SK-N-SH (cell line): ENCODE results near the gene PRRX1. TPM values are rescaled to one million over a fixed set of nuclear protein-coding genes. Genes with fewer than 3 reads are reported as not detected.
A peak's percentile ranks its signal among the peaks of the same experiment; 100 is the strongest.

Source experiments
- CHD2 ChIP-seq: fragments of 150-350 bp; IDR thresholded peaks from 2 replicates; pipeline ENCODE4 v1.6.1; 2018; ENCODE audit warnings: low read length; ENCODE audit not compliant: partially characterized antibody
- MEF2A ChIP-seq: IDR thresholded peaks from 2 replicates; pipeline ENCODE4 v1.4.0; 2012; ENCODE audit warnings: low read depth, borderline replicate concordance
- RAD21 ChIP-seq: IDR thresholded peaks from 2 replicates; pipeline ENCODE4 v1.6.1; 2012; ENCODE audit warnings: mild to moderate bottlenecking, low read length
- RCOR1 ChIP-seq: fragments of 150-350 bp; IDR thresholded peaks from 2 replicates; pipeline ENCODE4 v1.6.1; 2017; ENCODE audit warnings: antibody characterized with exemption, low read length
- TEAD4 ChIP-seq: IDR thresholded peaks from 2 replicates; pipeline ENCODE4 v1.4.0; 2012; ENCODE audit warnings: mild to moderate bottlenecking, borderline replicate concordance; ENCODE audit not compliant: insufficient read depth
- polyA plus RNA-seq, 3 experiments: library from polyadenylated mRNA; depleted of rRNA; stranded (reverse); fragments of >200 nt; gene quantifications; 2 replicates each; pipeline ENCODE4 v1.2.3, GENCODE V29; 2012
- TF ChIP-seq, protein P1 (sequence below): IDR thresholded peaks from 2 replicates; pipeline ENCODE4 v1.6.1; 2012; ENCODE audit warnings: mild to moderate bottlenecking, low read depth, low read length, moderate library complexity
- TF ChIP-seq, protein P2 (sequence below): IDR thresholded peaks from 2 replicates; pipeline ENCODE4 v1.4.0; 2012; ENCODE audit warnings: low read depth
- TF ChIP-seq, protein P3 (sequence below): fragments of 150-350 bp; IDR thresholded peaks from 2 replicates; pipeline ENCODE4 v1.6.1; 2017; ENCODE audit warnings: antibody characterized with exemption, low read length, low read depth, borderline replicate concordance
- TF ChIP-seq, protein P4 (sequence below): IDR thresholded peaks from 2 replicates; pipeline ENCODE4 v1.4.0; 2012; ENCODE audit warnings: low read depth, borderline replicate concordance
- TF ChIP-seq, protein P5 (sequence below): fragments of 200-600 bp; sonication (generic); IDR thresholded peaks from 2 replicates; pipeline ENCODE4 v1.6.1; 2017; ENCODE audit warnings: antibody characterized with exemption, mild to moderate bottlenecking, moderate library complexity

The PRRX1 gene
- polyA plus RNA-seq, 1 of the 3 experiments (the other 2 are of a cell fraction): 356 TPM

DNA sequence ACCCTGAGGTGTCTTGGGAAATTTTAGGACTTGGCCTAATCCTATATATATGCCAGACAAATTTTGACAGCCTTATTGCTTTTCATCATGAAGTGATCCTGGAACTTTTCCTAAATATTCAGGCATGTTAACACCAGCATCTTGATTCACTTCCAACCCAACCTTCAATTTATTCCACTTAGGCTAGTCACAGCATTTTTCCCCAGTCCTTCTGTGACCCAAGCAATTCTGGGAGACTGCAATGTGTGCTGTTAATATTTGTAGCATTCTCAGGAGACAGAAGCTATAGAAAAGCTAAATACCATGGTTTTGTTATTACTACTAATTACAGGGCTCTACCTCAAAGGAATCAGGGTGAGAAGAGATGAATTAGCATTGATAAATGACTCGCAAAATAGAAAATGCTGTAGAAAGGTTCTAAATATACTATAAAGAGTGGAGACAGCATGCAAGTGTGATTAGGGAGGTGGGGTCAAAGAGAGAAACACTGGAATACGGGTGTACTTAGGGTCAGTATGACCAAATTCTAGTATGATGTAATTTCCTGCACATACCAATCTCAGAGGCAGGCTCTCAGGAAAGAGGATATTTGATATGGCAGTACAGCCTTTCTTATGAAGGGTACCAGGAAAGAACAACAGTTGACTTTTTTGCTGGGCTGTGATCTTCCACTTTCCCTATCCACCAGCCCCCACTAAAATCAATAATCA is 29.1 kb downstream of the PRRX1 start (continued):
- TF ChIP-seq, protein P1, sequence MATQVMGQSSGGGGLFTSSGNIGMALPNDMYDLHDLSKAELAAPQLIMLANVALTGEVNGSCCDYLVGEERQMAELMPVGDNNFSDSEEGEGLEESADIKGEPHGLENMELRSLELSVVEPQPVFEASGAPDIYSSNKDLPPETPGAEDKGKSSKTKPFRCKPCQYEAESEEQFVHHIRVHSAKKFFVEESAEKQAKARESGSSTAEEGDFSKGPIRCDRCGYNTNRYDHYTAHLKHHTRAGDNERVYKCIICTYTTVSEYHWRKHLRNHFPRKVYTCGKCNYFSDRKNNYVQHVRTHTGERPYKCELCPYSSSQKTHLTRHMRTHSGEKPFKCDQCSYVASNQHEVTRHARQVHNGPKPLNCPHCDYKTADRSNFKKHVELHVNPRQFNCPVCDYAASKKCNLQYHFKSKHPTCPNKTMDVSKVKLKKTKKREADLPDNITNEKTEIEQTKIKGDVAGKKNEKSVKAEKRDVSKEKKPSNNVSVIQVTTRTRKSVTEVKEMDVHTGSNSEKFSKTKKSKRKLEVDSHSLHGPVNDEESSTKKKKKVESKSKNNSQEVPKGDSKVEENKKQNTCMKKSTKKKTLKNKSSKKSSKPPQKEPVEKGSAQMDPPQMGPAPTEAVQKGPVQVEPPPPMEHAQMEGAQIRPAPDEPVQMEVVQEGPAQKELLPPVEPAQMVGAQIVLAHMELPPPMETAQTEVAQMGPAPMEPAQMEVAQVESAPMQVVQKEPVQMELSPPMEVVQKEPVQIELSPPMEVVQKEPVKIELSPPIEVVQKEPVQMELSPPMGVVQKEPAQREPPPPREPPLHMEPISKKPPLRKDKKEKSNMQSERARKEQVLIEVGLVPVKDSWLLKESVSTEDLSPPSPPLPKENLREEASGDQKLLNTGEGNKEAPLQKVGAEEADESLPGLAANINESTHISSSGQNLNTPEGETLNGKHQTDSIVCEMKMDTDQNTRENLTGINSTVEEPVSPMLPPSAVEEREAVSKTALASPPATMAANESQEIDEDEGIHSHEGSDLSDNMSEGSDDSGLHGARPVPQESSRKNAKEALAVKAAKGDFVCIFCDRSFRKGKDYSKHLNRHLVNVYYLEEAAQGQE: no peak
- TF ChIP-seq, protein P2, sequence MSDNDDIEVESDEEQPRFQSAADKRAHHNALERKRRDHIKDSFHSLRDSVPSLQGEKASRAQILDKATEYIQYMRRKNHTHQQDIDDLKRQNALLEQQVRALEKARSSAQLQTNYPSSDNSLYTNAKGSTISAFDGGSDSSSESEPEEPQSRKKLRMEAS: 0 out of 2 replicates have a peak, but pooled peaks have one; percentile 17
- TF ChIP-seq, protein P3, sequence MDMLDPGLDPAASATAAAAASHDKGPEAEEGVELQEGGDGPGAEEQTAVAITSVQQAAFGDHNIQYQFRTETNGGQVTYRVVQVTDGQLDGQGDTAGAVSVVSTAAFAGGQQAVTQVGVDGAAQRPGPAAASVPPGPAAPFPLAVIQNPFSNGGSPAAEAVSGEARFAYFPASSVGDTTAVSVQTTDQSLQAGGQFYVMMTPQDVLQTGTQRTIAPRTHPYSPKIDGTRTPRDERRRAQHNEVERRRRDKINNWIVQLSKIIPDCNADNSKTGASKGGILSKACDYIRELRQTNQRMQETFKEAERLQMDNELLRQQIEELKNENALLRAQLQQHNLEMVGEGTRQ: no peak
- TF ChIP-seq, protein P4, sequence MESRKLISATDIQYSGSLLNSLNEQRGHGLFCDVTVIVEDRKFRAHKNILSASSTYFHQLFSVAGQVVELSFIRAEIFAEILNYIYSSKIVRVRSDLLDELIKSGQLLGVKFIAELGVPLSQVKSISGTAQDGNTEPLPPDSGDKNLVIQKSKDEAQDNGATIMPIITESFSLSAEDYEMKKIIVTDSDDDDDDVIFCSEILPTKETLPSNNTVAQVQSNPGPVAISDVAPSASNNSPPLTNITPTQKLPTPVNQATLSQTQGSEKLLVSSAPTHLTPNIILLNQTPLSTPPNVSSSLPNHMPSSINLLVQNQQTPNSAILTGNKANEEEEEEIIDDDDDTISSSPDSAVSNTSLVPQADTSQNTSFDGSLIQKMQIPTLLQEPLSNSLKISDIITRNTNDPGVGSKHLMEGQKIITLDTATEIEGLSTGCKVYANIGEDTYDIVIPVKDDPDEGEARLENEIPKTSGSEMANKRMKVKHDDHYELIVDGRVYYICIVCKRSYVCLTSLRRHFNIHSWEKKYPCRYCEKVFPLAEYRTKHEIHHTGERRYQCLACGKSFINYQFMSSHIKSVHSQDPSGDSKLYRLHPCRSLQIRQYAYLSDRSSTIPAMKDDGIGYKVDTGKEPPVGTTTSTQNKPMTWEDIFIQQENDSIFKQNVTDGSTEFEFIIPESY: no peak
- TF ChIP-seq, protein P5, sequence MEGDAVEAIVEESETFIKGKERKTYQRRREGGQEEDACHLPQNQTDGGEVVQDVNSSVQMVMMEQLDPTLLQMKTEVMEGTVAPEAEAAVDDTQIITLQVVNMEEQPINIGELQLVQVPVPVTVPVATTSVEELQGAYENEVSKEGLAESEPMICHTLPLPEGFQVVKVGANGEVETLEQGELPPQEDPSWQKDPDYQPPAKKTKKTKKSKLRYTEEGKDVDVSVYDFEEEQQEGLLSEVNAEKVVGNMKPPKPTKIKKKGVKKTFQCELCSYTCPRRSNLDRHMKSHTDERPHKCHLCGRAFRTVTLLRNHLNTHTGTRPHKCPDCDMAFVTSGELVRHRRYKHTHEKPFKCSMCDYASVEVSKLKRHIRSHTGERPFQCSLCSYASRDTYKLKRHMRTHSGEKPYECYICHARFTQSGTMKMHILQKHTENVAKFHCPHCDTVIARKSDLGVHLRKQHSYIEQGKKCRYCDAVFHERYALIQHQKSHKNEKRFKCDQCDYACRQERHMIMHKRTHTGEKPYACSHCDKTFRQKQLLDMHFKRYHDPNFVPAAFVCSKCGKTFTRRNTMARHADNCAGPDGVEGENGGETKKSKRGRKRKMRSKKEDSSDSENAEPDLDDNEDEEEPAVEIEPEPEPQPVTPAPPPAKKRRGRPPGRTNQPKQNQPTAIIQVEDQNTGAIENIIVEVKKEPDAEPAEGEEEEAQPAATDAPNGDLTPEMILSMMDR: no peak
- TF ChIP-seq TEAD4: 0 out of 2 replicates have a peak, but pooled peaks have one; percentile 13
- TF ChIP-seq RAD21: no peak
- no peak for TF ChIP-seq RCOR1
- TF ChIP-seq CHD2: no peak
- TF ChIP-seq MEF2A: no peak
